Lung (tissue), 16 donors: ENCODE results near the gene COQ7. TPM values are rescaled to one million over a fixed set of nuclear protein-coding genes. Genes with fewer than 3 reads are reported as not detected.

ENCODE experiments used
- ATAC-seq: fragments of 200-7000 bp; cut with Tn5 transposase; one replicate; pipeline ENCODE4 v1.9.1; 2020; ENCODE audit warnings: moderate number of reproducible peaks; ENCODE audit not compliant: insufficient read depth, low FRiP score
- DNase-seq, 3 donors: peaks; one replicate each; pipeline ENCODE4 v3.0.0-alpha.2; 2013 to 2017
- H3K27ac ChIP-seq, 2 donors: one replicate each; pipeline ENCODE4 v1.5.1; 2013; ENCODE audit warnings: mild to moderate bottlenecking in 2 of 2, moderate library complexity in 2 of 2, control low read depth in 1 of 2, inconsistent platforms in 1 of 2, low read depth in 1 of 2, low read length in 1 of 2
- H3K27me3 ChIP-seq, 3 donors: one replicate each; pipeline ENCODE4 v1.5.1; 2013; ENCODE audit warnings: low read length in 2 of 3; ENCODE audit not compliant: control insufficient read depth in 3 of 3, insufficient read depth in 3 of 3
- H3K36me3 ChIP-seq, 4 donors: one replicate each; pipeline ENCODE4 v1.5.1; 2013; ENCODE audit warnings: low read length in 4 of 4, mild to moderate bottlenecking in 1 of 4, moderate library complexity in 1 of 4; ENCODE audit not compliant: control insufficient read depth in 4 of 4, insufficient read depth in 4 of 4
- H3K4me1 ChIP-seq, 5 donors: one replicate each; pipeline ENCODE4 v1.5.1; 2013; ENCODE audit warnings: low read length in 5 of 5, mild to moderate bottlenecking in 2 of 5, moderate library complexity in 1 of 5; ENCODE audit not compliant: control insufficient read depth in 5 of 5, insufficient read depth in 5 of 5
- H3K4me3 ChIP-seq: one replicate; pipeline ENCODE4 v1.5.1; 2013; ENCODE audit warnings: mild to moderate bottlenecking, control low read depth, moderate library complexity
- H3K9ac ChIP-seq, 2 donors: one replicate each; pipeline ENCODE4 v1.5.1; 2013; ENCODE audit warnings: low read length in 2 of 2, control low read depth in 1 of 2; ENCODE audit not compliant: insufficient read depth in 1 of 2
- H3K9me3 ChIP-seq, 4 donors: one replicate each; pipeline ENCODE4 v1.5.1; 2013; ENCODE audit warnings: low read length in 3 of 4, mild to moderate bottlenecking in 1 of 4, moderate library complexity in 1 of 4; ENCODE audit not compliant: control insufficient read depth in 4 of 4, insufficient read depth in 3 of 4
- WGBS, 2 donors: extraction: QIAGEN DNeasy Blood & Tissue Kit; methylation state at CpG; one replicate each; pipeline ENCODE4 v1.1.7; 2013; 5-methylcytosine and 5-hydroxymethylcytosine counted together
- long read RNA-seq, 5 donors: transcript quantifications; one replicate each; lab custom pipeline, GENCODE V29; 2026
- polyA plus RNA-seq, 2 donors: library from polyadenylated mRNA; stranded (reverse); fragments of 200-250 nt; gene quantifications; one replicate each; pipeline ENCODE4 v1.2.1, GENCODE V29; 2013
- total RNA-seq, 2 donors: library from RNA; depleted of rRNA in 1 of 2; stranded (reverse); fragments of >200 nt in 1 of 2; gene quantifications; one replicate each; pipeline ENCODE4 v1.2.1, GENCODE V29; 2014 to 2021
- TF ChIP-seq, protein P1 (sequence below): IDR thresholded peaks from 2 replicates; pipeline ENCODE4 v1.5.1; 2012; ENCODE audit warnings: mild to moderate bottlenecking; ENCODE audit errors: control extremely low read depth, extremely low read depth
- donor health status: control.
- donor health status: control.
- donor health status: Bipolar disorder and iron deficiency.
- donor health status: healthy.
- donor health status: DM: yes; HTN: yes; CAD: no.

COQ7 gene
- total RNA-seq (10 to 100 TPM; 22.1 to 26.2 TPM), polyA plus RNA-seq (10 to 100 TPM; 11.1 to 15.4 TPM)
- long read RNA-seq, donor 1, transcript COQ7-201 (6 exons, 2,657 nt) = major isoform, 12 of 14 reads
- long read RNA-seq, donor 1, partial matches to known transcripts = 0 of 14 reads
- long read RNA-seq, donor 1, other reads (novel, unspliced or antisense) = 0 of 14 reads
- long read RNA-seq, donor 2, partial matches to known transcripts = 0 of 4 reads
- long read RNA-seq, donor 2, other reads (novel, unspliced or antisense) = 0 of 4 reads
- long read RNA-seq, donor 3, partial matches to known transcripts = 0 of 5 reads
- long read RNA-seq, donor 3, other reads (novel, unspliced or antisense) = 0 of 5 reads
- long read RNA-seq, donor 4, partial matches to known transcripts = 0 of 1 reads
- long read RNA-seq, donor 4, other reads (novel, unspliced or antisense) = 0 of 1 reads
- long read RNA-seq, donor 5, transcript COQ7-201 (6 exons, 2,657 nt) = major isoform, 7 of 8 reads
- long read RNA-seq, donor 5, partial matches to known transcripts = 0 of 8 reads
- long read RNA-seq, donor 5, other reads (novel, unspliced or antisense) = 0 of 8 reads

DNA sequence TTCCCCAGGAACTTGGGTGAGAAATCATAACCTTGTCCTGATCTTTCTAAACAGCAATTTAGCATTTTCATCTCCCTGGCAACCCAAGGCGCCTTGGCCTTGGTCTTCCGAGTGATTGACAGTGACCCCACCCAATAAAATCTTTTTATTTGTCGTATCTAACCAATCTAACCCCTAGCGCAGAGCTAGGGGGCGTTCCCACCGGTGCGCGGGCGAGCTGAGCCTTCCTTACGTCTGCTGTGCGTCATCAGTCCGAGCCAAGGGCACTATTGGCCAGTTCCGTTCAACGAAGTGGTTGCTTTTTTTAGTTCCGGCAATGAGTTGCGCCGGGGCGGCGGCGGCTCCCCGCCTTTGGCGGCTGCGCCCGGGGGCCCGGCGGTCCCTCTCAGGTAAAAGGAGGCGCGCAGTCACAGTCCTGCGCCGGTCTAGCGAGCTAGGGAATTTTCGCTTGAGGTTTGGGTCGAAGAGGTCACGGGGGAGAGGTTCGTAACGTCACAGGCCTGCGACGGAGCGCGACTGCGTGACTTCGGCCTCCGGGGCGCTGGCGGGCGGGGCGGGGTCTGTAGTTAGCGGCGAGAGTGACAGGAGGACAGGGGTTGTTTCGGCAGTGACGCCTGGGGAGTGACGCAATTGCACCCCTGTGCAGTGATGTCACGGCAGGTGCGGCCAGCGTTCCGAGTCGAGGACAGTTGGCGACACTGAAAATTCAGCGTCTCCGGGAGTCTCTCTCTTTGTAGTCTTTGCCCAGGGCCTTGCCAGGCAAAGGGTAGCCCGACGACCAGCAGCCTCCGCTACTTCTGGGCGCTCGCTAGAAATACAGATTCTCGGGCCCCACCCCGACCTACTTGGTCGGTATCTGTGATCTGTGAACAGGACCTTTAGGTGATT lies at the start of gene COQ7:
TSS of gene COQ7 (plus strand) at position 266 of the 888 bp plus-strand sequence. CDS start at position 317, 51 bp downstream.
- Histone ChIP-seq H3K4me3 (peak within 1 kb of the TSS; percentile 87), H3K27me3 (no peaks in the 10 kb centered on the region), H3K9ac (peak within 1 kb of the TSS; percentile 99 to 100), H3K9me3 (no peaks in the 10 kb centered on the region), H3K27ac (peak within 1 kb of the TSS; percentile 99), H3K4me1 (peaks cover 0 to 8% (median 3%) of the 10 kb centered on the region in 5 donors), H3K36me3 (peaks cover 0 to 8% (median 1%) of the 10 kb centered on the region in 4 donors)
- 0% methylated on average over 68 of the region's 68 CpGs for WGBS, 2 donors
- DNase-seq (peak; percentile 99 to 100 (median 100)), ATAC-seq (peak; percentile 98)
- TF ChIP-seq, protein P1, sequence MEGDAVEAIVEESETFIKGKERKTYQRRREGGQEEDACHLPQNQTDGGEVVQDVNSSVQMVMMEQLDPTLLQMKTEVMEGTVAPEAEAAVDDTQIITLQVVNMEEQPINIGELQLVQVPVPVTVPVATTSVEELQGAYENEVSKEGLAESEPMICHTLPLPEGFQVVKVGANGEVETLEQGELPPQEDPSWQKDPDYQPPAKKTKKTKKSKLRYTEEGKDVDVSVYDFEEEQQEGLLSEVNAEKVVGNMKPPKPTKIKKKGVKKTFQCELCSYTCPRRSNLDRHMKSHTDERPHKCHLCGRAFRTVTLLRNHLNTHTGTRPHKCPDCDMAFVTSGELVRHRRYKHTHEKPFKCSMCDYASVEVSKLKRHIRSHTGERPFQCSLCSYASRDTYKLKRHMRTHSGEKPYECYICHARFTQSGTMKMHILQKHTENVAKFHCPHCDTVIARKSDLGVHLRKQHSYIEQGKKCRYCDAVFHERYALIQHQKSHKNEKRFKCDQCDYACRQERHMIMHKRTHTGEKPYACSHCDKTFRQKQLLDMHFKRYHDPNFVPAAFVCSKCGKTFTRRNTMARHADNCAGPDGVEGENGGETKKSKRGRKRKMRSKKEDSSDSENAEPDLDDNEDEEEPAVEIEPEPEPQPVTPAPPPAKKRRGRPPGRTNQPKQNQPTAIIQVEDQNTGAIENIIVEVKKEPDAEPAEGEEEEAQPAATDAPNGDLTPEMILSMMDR = no peak

DNA sequence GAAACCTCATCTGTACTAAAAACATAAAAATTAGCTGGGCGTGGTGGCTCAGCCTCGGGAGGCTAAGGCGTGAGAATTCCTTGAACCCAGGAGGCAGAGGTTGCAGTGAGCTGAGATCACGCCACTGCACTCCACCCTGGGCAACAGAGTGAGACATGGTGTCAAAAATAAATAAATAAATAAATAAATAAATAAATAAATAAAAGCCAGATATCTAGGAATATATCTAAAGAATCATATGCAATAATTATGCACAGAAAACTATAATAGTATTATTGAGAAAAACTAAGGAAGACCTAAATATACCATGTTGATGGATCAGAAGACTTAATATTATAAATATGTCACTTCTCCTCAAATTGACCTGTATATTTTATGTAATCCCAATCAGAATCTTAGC lies 46.7 kb upstream of the COQ7 start:
- Histone ChIP-seq H3K36me3 (peaks cover 0 to 8% (median 1%) of the 10 kb centered on the region in 4 donors), H3K4me1 (no peaks in the 10 kb centered on the region), H3K9me3 (no peaks in the 10 kb centered on the region), H3K9ac (no peak overlapping the region), H3K27ac (no peak overlapping the region), H3K4me3 (no peak overlapping the region), H3K27me3 (no peaks in the 10 kb centered on the region)
- ATAC-seq (no peak), DNase-seq (no peak)
- TF ChIP-seq, protein P1 = no peak
- WGBS, 2 donors = 89 to 95% methylated on average over 4 of the region's 4 CpGs

DNA sequence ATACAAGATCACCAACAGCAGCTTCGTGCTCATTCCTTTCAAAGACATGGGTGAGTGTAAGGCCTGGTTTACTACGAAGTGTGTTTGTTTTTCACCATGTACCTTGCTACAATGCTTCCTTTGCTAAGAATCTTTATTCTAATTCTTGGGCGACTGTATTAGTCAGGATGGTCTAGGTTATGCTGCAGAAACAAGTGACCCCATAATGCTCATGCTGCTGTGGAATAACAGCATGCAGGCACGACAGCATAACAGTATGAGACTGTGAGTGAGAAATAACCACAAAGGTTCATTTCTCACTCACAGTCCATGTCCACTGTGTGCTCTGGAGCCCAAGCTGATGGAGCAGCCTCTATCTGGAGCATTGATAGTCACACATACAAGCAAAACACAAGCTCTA lies 45.7 kb upstream of the COQ7 start:
- TF ChIP-seq, protein P1 = no peak
- no peak for ATAC-seq
- H3K9me3 ChIP-seq = no peaks in the 10 kb centered on the region
- WGBS, 2 donors = 87 to 92% methylated on average over 4 of the region's 4 CpGs
- DNase-seq = no peak
- no peak overlapping the region for H3K4me3 ChIP-seq
- peaks cover 0 to 6% (median 1%) of the 10 kb centered on the region in 4 donors for H3K36me3 ChIP-seq
- no peak overlapping the region for H3K9ac ChIP-seq
- no peaks in the 10 kb centered on the region for H3K27me3 ChIP-seq
- no peaks in the 10 kb centered on the region for H3K4me1 ChIP-seq
- no peak overlapping the region for H3K27ac ChIP-seq
